ENCODE results near the gene REV3L.
A peak's percentile ranks its signal among the peaks of the same experiment; 100 is the strongest.
"Not testable (repeated sequence)": the region's sequence is repeated elsewhere in the genome, so short reads cannot be mapped to it uniquely, and the experiment has no call there.

The REV3L gene

DNA sequence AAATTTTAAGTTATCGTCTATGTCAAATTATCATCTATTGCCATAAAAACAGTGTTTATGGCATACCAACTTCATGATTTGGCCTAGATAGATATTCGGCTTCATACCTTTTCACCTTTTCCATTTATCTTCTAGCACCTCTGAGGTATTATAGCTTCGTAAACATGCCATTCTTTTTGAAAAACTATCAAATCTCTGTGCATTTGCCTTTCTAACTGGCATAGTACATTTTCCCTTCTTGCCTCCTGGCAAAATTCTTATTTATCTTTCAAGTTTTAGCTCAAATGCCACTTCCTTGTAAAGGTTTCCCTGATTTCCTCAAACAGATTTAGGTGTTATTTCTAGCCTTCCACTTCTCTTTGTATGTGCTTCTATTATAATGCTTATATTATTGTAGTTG, 7.0 kb upstream of the REV3L start:
- no peak for DNase-seq

GRCh38 chr6:111487661-111488060, 4.6 kb upstream of the REV3L start:
- DNase-seq: no peak

- DNase-seq: no peak
Observed at GRCh38 chr6:111486921-111487320, 3.9 kb upstream of the REV3L start.

DNA sequence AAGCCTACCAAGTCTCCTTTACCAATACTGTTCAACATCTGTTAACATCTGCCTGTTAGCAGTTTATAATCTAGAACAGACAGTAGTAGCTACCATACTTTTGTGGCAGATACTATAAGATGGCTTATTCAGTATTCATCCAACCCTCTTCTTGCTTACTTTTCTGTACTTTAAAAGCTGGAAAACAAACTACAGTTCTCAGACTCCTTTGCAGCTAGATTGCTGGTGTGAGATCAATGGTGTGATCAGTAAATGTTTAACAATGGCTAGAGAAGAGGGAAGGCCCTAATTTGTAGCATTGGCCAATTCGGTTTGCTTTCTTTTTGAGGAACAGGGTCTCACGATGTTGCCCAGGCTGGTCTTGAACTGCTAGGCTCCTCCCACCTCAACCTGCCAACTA, 3.5 kb upstream of the REV3L start:
- no peak for DNase-seq

- DNase-seq: no peak
Observed at GRCh38 chr6:111485342-111485741, 2.3 kb upstream of the REV3L start.

DNA sequence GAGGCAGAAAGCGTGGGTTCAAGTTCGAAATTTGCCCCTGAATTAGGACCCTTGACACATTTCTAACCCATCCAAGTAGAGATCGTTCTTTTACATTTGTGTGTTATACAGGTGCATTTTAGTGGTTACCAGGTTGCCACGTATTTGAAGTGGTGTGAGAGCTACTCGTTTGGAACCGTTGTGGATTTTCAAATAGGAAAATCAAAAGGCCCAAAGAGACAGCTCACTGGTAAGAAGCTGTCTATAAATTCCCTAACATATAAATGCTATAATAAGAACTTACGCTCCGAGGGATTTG, 1.6 kb upstream of the REV3L start:
- DNase-seq: no peak

DNA sequence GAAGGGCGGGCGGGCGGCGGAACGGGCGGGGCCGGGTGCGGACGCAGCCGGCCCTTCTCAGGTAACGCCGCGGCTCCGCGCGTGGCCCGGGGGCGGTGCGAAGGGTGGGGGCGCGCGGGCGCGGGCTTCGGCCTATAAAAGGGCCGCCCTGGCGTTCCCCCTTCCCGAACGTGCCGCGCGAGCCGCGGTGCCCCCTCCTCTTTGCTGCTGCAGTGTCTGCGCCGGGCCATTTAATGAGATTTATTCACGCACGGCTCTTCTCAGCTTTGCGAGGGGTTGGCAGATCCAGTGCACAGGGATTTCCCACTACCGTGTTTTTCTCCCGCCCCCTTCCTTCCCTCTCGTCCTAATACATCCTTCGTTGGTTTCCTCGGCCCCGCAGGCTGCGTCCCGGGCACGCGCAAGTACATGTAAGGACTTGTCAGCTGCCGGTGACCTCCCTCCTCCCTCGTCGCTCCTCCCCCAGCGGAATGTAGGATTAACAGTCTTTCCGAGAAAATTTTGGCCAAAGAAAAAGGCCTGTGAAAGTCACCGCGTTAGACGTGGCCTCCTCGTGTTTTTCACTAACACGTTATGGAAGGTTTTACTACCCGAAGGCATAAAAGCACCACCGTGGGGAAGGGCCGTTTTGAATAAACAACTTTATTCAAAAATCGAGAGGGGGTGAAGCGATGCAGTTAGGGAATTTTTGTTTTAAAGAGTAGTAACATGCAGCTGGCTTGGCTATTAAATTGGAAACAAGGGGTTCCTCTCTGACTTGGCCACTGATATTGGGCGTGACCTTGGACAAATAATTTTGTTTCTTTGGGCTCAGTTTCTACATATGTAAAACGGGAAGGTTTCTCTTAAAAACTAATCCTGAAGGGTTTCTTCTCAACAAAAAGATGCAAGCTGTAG, 966 bp upstream of the REV3L start:
- DNase-seq: peak; percentile 94

DNA sequence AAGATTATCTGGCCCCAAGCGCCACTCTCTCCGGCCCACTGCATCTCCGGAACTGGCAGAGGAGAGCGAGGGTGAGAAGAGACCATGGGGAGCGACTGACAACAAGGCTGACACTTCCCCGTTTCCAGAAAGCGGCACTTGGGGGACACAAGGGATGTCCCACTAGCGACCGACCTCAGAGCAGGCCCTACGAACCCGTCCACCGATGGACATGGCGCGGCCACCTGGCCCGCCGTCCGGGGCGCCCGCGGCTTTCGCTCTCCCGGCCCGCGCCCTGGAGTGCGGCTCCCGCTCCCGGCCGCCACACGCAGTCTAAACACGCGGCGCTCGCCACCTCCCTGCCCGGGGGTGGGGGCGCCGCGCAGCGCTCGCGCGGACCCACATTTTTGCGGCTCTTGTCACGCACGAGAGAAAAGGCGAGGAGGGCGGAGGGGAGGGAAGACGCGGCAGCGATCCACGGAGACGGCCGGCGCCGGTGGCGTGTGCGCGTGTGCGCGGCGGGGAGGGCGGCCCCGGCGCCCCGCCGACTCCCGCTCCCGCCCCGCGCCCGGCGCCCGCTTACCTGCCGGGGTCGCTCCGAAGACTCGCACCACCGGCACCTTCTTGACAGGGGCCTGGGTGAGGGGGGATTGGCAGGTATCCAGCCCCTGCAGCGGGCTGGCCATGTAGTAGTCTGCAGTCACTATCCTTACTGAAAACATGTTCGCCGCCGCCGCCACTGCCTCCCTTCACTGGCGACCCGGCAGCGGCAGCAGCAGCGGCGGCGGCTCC, 645 bp downstream of the REV3L start:
- DNase-seq: peak; percentile 76

DNA sequence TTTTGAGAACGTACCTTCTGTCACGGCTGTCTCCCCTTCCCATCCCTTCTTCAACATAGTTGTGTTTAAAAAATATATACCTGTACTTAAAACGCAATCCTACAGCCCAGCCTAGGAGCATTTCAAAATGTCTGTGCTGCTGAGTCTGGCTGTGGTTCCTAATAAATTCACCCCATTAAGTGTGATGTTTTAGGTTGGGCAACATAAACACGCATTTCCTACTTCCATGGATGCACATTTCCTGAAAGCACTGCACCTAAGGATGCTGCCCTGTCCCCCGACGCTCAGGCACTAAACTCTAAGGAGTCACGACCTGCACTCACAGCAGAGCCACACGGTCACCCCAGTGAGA, 1.2 kb downstream of the REV3L start:
- DNase-seq: no peak

DNA sequence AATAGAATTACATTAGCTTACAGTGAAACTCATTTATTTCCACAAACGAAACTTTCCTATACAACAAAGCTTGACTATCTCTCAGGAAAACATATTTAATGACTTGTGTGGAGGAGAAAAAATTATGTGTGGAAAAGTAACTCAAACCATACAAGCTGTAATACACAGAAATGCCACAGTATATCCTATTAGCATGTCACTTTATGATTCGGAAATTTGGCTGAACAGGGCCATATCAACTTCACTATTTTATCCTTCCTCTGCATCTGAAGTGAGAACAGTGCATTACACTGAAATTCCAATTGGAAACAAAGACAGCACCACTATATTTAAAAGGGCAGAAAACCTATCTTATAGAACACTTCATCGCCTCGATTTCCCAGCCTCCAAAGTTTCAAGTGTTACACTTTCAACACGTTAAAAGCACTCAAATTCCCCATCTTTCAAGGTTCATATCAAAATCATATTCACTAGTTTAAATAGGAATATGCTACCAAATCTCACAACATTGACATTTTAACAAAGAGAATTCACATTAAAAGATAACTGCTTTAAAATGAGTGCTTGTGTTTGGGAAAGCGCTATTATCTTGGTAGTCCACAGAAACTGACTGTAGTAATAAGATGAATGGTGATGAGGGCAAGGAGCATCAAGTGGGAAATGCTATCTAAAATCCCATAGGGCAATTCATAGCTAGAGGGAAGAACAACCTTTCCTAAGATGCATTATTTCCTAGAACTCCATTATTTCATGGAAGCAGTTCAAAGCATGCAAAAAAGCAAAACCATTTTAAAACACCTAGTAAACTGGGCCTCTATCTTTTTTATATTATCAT, 1.8 kb downstream of the REV3L start:
- DNase-seq: no peak

- no peak for DNase-seq
Observed at GRCh38 chr6:111478749-111479148, 4.3 kb downstream of the REV3L start.

DNA sequence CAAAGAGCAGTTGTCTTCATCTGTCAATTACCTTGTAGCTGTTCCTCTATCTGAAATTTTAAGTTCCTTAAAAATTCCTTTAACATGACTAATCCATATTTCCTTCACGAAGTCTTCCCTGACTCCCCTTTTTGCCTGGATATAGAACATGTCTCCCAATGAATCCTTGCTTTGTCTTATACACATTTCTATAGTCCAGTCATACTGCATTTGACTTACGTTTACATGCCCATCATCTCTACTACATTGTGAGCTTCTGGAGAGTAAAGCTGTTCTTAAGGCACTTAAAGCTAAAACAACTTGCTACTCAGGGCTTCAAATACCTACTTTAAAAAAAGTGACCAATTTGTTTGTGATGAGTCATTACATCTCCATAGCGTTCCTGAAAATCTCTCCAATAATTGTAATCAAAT, 4.9 kb downstream of the REV3L start:
- no peak for DNase-seq

- no peak for DNase-seq
Observed at GRCh38 chr6:111477481-111477938, 5.5 kb downstream of the REV3L start.

GRCh38 chr6:111476061-111476460, 7.0 kb downstream of the REV3L start:
- DNase-seq: not testable (repeated sequence)

DNA sequence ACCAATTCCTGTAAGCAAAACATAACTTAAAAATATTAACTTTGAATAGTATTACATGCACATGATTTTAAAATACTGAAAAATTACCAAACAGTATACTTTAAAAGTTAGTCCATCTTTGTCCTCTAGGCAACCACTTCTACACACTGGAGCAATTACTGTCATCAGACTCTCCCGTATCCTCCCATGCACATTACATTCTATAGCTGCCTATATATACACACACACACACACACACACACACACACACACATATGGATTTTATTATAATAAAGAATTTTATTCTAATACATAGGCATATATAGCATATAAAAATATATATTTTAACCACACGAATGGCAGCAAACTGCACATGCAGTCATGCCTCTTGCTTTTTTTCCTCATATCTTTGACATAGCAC, 8.2 kb downstream of the REV3L start:
- no peak for DNase-seq

- DNase-seq: no peak
Observed at GRCh38 chr6:111474106-111474505, 8.9 kb downstream of the REV3L start.

- DNase-seq: no peak
Observed at GRCh38 chr6:111472933-111473435, 10.0 kb downstream of the REV3L start.

DNA sequence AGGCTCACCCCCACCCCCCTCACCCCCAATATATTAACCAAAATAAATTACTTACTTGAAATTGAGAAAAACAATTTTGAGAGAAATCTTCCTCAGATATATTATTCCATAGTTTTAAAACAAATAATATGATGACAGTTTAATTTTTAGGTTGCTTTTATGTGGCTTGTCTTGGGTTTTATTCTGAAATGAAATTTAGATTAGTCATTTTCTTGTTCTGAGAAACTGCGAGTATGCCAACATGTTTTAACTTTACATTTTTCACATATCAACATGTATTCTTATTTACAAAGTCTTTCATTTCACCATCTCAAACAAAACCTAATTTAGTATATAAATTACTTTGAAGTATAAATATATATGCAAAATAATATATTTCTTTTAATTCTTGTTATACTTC, 11.1 kb downstream of the REV3L start:
- DNase-seq: no peak

- DNase-seq: no peak
Observed at GRCh38 chr6:111471533-111471932, 11.5 kb downstream of the REV3L start.

GRCh38 chr6:111470991-111471390, 12.0 kb downstream of the REV3L start:
- DNase-seq: no peak

GRCh38 chr6:111469543-111469942, 13.5 kb downstream of the REV3L start:
- DNase-seq: no peak

- no peak for DNase-seq
Observed at GRCh38 chr6:111468329-111469012, 14.5 kb downstream of the REV3L start.

DNA sequence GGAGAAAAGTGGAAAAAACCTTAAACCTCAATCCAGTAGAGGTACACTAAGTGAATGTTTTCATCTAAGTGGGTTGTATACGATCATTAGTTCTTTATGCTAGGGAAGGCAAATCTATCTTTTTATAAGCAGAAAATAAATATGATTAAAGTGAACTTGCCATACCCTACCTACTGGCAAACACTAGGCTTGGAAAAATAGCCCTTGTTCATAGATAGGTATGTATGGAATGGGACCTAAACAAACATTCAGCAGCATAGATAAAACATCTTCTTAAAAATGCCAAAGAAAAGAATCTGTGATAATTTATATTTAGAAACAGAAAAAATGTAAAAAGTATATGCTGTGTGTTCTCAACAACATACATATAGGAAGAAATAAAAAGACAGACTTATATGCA, 18.8 kb downstream of the REV3L start:
- DNase-seq: no peak

All from left hindlimb (tissue), 1 donor.